Measurements from ENCODE around the gene GLT8D1.

- TF ChIP-seq EZH2 (IDR thresholded peaks at IDR 0.05; ENCODE audit: borderline replicate concordance, insufficient read depth, low read depth, low read length, poor library complexity, severe bottlenecking) (no peak), CTCF (IDR thresholded peaks at IDR 0.05) (no peak)
Measured at GRCh38 chr3:52689151-52689550, 16.4 kb downstream of the GLT8D1 start.
